ENCODE measurements around the gene DHRS4. TPM values are rescaled to one million over a fixed set of nuclear protein-coding genes. Genes with fewer than 3 reads are reported as not detected.
"Not testable (repeated sequence)": the region's sequence is repeated elsewhere in the genome, so short reads cannot be mapped to it uniquely, and the experiment has no call there.

Gene DHRS4
- total and polyA plus RNA-seq, 2 donors from 2014 or later: 23.4 to 247 TPM

- H3K9ac ChIP-seq (ENCODE audit: low read length in 3 of 3): no peak overlapping the region
- H3K36me3 ChIP-seq (ENCODE audit: control insufficient read depth in 2 of 3, insufficient read depth in 3 of 3, low read length in 3 of 3): peaks cover 0 to 4% (median 3%) of the 10 kb centered on the region in 3 donors
- FAIRE-seq (no peak), DNase-seq (no peak)
- H3K4me3 ChIP-seq (ENCODE audit: low read length in 3 of 3): no peak overlapping the region
- peaks cover 3 to 8% (median 7%) of the 10 kb centered on the region in 3 donors for H3K4me1 ChIP-seq (ENCODE audit: control insufficient read depth in 2 of 3, insufficient read depth in 2 of 3, low read depth in 1 of 3, low read length in 3 of 3)
- H3K27ac ChIP-seq (ENCODE audit: low read depth in 2 of 2, low read length in 2 of 2): no peak overlapping the region
- TF ChIP-seq CTCF (IDR thresholded peaks at IDR 0.05; ENCODE audit: borderline replicate concordance, extremely low read depth, insufficient read depth): no peak
- H3K27me3 ChIP-seq (ENCODE audit: control insufficient read depth, insufficient read depth, low read length): no peaks in the 10 kb centered on the region
- H3K9me3 ChIP-seq (ENCODE audit: control insufficient read depth in 2 of 3, insufficient read depth in 1 of 3, low read length in 3 of 3): no peaks in the 10 kb centered on the region
- intact Hi-C loops (cut with DNase I): no loop called here
These were observed 11.9 kb upstream of the DHRS4 start for GRCh38 chr14:23941669-23942068.

- Histone ChIP-seq H3K27me3 (ENCODE audit: control insufficient read depth, insufficient read depth, low read length) (no peaks in the 10 kb centered on the region), H3K27ac (ENCODE audit: low read depth in 2 of 2, low read length in 2 of 2) (no peak overlapping the region), H3K4me1 (ENCODE audit: control insufficient read depth in 2 of 3, insufficient read depth in 2 of 3, low read depth in 1 of 3, low read length in 3 of 3) (peaks cover 0 to 8% (median 0%) of the 10 kb centered on the region in 3 donors)
These were observed 11.0 kb upstream of the DHRS4 start for GRCh38 chr14:23942587-23942986.

GRCh38 chr14:23949069-23949468 is 4.5 kb upstream of the DHRS4 start:
- H3K27ac ChIP-seq (ENCODE audit: low read depth in 2 of 2, low read length in 2 of 2); H3K9me3 ChIP-seq (ENCODE audit: control insufficient read depth in 2 of 3, insufficient read depth in 1 of 3, low read length in 3 of 3); intact Hi-C loops (cut with DNase I); H3K4me3 ChIP-seq (ENCODE audit: low read length in 3 of 3); DNase-seq; FAIRE-seq; H3K9ac ChIP-seq (ENCODE audit: low read length in 3 of 3); H3K27me3 ChIP-seq (ENCODE audit: control insufficient read depth, insufficient read depth, low read length); H3K36me3 ChIP-seq (ENCODE audit: control insufficient read depth in 2 of 3, insufficient read depth in 3 of 3, low read length in 3 of 3); H3K4me1 ChIP-seq (ENCODE audit: control insufficient read depth in 2 of 3, insufficient read depth in 2 of 3, low read depth in 1 of 3, low read length in 3 of 3): not testable (repeated sequence)

More at GRCh38 chr14:23942587-23942986, 11.0 kb upstream of the DHRS4 start:
- H3K9me3 ChIP-seq (ENCODE audit: control insufficient read depth in 2 of 3, insufficient read depth in 1 of 3, low read length in 3 of 3): no peaks in the 10 kb centered on the region
- FAIRE-seq: no peak
- no peak for TF ChIP-seq CTCF (IDR thresholded peaks at IDR 0.05; ENCODE audit: borderline replicate concordance, extremely low read depth, insufficient read depth)
- H3K36me3 ChIP-seq (ENCODE audit: control insufficient read depth in 2 of 3, insufficient read depth in 3 of 3, low read length in 3 of 3): peaks cover 0 to 4% (median 3%) of the 10 kb centered on the region in 3 donors
- peak in 3 of 5 donors; percentile 36 to 78 (median 39) for DNase-seq
- H3K9ac ChIP-seq (ENCODE audit: low read length in 3 of 3): no peak overlapping the region
- intact Hi-C loops (cut with DNase I): no loop called here
- no peak overlapping the region for H3K4me3 ChIP-seq (ENCODE audit: low read length in 3 of 3)

GRCh38 chr14:23950411-23951135 is 3.0 kb upstream of the DHRS4 start:
- Histone ChIP-seq H3K27me3 (ENCODE audit: control insufficient read depth, insufficient read depth, low read length) (no peaks in the 10 kb centered on the region), H3K9me3 (ENCODE audit: control insufficient read depth in 2 of 3, insufficient read depth in 1 of 3, low read length in 3 of 3) (no peaks in the 10 kb centered on the region), H3K4me3 (ENCODE audit: low read length in 3 of 3) (peak overlapping the region in 1 of 3 donors; percentile 5), H3K27ac (ENCODE audit: low read depth in 2 of 2, low read length in 2 of 2) (no peak overlapping the region), H3K36me3 (ENCODE audit: control insufficient read depth in 2 of 3, insufficient read depth in 3 of 3, low read length in 3 of 3) (no peaks in the 10 kb centered on the region), H3K4me1 (ENCODE audit: control insufficient read depth in 2 of 3, insufficient read depth in 2 of 3, low read depth in 1 of 3, low read length in 3 of 3) (peaks cover 0 to 12% (median 4%) of the 10 kb centered on the region in 3 donors), H3K9ac (ENCODE audit: low read length in 3 of 3) (no peak overlapping the region)
- DNase-seq: no peak
- TF ChIP-seq CTCF (IDR thresholded peaks at IDR 0.05; ENCODE audit: borderline replicate concordance, extremely low read depth, insufficient read depth): no peak
- no peak for FAIRE-seq
- intact Hi-C loops (cut with DNase I): no loop called here

- H3K9me3 ChIP-seq (ENCODE audit: control insufficient read depth in 2 of 3, insufficient read depth in 1 of 3, low read length in 3 of 3); DNase-seq; FAIRE-seq; H3K36me3 ChIP-seq (ENCODE audit: control insufficient read depth in 2 of 3, insufficient read depth in 3 of 3, low read length in 3 of 3); H3K27me3 ChIP-seq (ENCODE audit: control insufficient read depth, insufficient read depth, low read length); H3K4me3 ChIP-seq (ENCODE audit: low read length in 3 of 3); H3K27ac ChIP-seq (ENCODE audit: low read depth in 2 of 2, low read length in 2 of 2); intact Hi-C loops (cut with DNase I); H3K9ac ChIP-seq (ENCODE audit: low read length in 3 of 3): not testable (repeated sequence)
- H3K4me1 ChIP-seq (ENCODE audit: control insufficient read depth in 2 of 3, insufficient read depth in 2 of 3, low read depth in 1 of 3, low read length in 3 of 3): peaks cover 0 to 12% (median 4%) of the 10 kb centered on the region in 3 donors
These were observed 2.5 kb upstream of the DHRS4 start for GRCh38 chr14:23951136-23951466.
